GM12874 (cell line): ENCODE data around the gene ARHGAP20.

Source experiments
- CTCF ChIP-seq: IDR thresholded peaks from 2 replicates; pipeline ENCODE4 v1.5.1; 2011; ENCODE audit warnings: low read depth, mild to moderate bottlenecking, control low read depth, low read length, moderate library complexity; ENCODE audit not compliant: insufficient read depth

ARHGAP20 gene

GRCh38 chr11:110544779-110545178 lies 167.5 kb downstream of the ARHGAP20 start:
- no peak for TF ChIP-seq CTCF

- no peak for TF ChIP-seq CTCF
These were observed 174.1 kb downstream of the ARHGAP20 start for GRCh38 chr11:110538154-110538553.

GRCh38 chr11:110530900-110531741 lies 181.1 kb downstream of the ARHGAP20 start:
- no peak for TF ChIP-seq CTCF

- peak; percentile 37; the same call in 1 of the 2 replicates for TF ChIP-seq CTCF
These were observed 183.2 kb downstream of the ARHGAP20 start for GRCh38 chr11:110529043-110529442.

- TF ChIP-seq CTCF: no peak
These were observed 185.1 kb downstream of the ARHGAP20 start for GRCh38 chr11:110527146-110527545.
